ENCODE data around the gene SLC6A16. TPM values are rescaled to one million over a fixed set of nuclear protein-coding genes. Genes with fewer than 3 reads are reported as not detected.
"Not testable (repeated sequence)": the region's sequence is repeated elsewhere in the genome, so short reads cannot be mapped to it uniquely, and the experiment has no call there.

SLC6A16 gene
- total RNA-seq, 1 donor from 2014 or later, result 3.5 TPM

DNA sequence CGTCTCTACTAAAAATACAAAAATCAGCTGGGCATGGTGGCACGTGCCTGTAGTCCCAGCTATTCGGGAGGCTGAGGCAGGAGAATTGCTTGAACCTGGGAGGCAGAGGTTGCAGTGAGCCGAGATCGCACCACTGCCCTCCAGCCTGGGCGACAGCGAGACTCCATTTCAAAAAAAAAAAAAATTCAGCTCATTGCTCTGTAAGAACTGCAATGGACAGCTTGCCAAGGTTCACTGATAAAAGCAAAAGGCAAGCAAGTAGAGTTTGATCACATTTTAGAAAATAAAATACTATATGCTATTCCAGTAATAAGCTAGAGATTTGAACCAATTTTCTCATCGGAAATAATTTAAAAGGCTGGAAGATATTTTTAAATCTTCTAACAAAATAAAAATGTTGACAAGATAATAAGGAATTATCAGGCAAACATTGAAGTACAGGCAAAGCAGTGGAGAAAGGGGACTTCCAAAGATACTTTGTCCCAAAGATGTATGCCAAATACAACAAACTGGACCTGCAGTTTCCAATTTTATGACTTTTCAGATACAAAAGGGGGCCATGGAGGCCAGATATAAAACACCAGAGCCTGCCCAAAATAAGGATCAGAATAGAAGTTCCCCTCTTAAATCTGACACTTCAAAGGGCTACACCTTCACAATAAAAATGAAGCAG is 29.6 kb downstream of the SLC6A16 start:
- Mint-ChIP-seq H3K9me3 (no peaks in the 10 kb centered on the region), H3K4me3 (no peak overlapping the region), H3K27me3 (no peaks in the 10 kb centered on the region), H3K27ac (no peak overlapping the region), H3K4me1 (ENCODE audit: unreplicated experiment) (no peaks in the 10 kb centered on the region), H3K36me3 (no peaks in the 10 kb centered on the region)
- no peak for DNase-seq (ENCODE audit: extremely low spot score, unreplicated experiment)
- TF ChIP-seq, protein P1, sequence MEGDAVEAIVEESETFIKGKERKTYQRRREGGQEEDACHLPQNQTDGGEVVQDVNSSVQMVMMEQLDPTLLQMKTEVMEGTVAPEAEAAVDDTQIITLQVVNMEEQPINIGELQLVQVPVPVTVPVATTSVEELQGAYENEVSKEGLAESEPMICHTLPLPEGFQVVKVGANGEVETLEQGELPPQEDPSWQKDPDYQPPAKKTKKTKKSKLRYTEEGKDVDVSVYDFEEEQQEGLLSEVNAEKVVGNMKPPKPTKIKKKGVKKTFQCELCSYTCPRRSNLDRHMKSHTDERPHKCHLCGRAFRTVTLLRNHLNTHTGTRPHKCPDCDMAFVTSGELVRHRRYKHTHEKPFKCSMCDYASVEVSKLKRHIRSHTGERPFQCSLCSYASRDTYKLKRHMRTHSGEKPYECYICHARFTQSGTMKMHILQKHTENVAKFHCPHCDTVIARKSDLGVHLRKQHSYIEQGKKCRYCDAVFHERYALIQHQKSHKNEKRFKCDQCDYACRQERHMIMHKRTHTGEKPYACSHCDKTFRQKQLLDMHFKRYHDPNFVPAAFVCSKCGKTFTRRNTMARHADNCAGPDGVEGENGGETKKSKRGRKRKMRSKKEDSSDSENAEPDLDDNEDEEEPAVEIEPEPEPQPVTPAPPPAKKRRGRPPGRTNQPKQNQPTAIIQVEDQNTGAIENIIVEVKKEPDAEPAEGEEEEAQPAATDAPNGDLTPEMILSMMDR (conservative IDR thresholded peaks at IDR 0.05), result no peak

GRCh38 chr19:49294401-49294800 is 30.6 kb downstream of the SLC6A16 start:
- no peaks in the 10 kb centered on the region for H3K4me1 Mint-ChIP-seq (ENCODE audit: unreplicated experiment)
- no peak overlapping the region for H3K27ac Mint-ChIP-seq
- no peaks in the 10 kb centered on the region for H3K9me3 Mint-ChIP-seq
- no peak overlapping the region for H3K4me3 Mint-ChIP-seq
- H3K27me3 Mint-ChIP-seq, result no peaks in the 10 kb centered on the region
- no peak for DNase-seq (ENCODE audit: extremely low spot score, unreplicated experiment)
- TF ChIP-seq, protein P1 (conservative IDR thresholded peaks at IDR 0.05), result no peak
- no peaks in the 10 kb centered on the region for H3K36me3 Mint-ChIP-seq

GRCh38 chr19:49290517-49290916 is 34.5 kb downstream of the SLC6A16 start:
- Mint-ChIP-seq H3K4me1 (ENCODE audit: unreplicated experiment) (no peaks in the 10 kb centered on the region), H3K4me3 (no peak overlapping the region), H3K36me3 (no peaks in the 10 kb centered on the region), H3K9me3 (peaks cover 9% of the 10 kb centered on the region), H3K27ac (no peak overlapping the region), H3K27me3 (peaks cover 2% of the 10 kb centered on the region)
- TF ChIP-seq, protein P1 (conservative IDR thresholded peaks at IDR 0.05), result no peak
- no peak for DNase-seq (ENCODE audit: extremely low spot score, unreplicated experiment)

DNA sequence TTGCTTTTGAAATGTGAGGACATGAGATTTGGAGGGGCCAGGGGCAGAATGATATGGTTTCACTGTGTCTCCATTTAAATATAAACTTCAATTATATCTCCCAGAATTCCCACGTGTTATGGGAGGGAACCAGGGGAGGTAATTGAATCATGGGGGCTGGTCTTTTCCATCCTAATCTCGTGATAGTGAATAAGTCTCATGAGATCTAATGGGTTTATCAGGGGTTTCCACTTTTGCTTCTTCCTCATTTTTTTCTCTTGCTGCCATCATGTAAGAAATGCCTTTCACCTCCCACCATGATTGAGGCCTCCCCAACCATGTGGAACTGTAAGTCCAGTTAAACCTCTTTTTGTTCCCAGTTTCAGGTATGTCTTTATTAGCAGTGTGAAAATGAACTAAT is 35.7 kb downstream of the SLC6A16 start:
- not testable (repeated sequence) for H3K27me3 Mint-ChIP-seq; H3K9me3 Mint-ChIP-seq; H3K4me1 Mint-ChIP-seq (ENCODE audit: unreplicated experiment); H3K4me3 Mint-ChIP-seq; H3K36me3 Mint-ChIP-seq; DNase-seq (ENCODE audit: extremely low spot score, unreplicated experiment); H3K27ac Mint-ChIP-seq

DNA sequence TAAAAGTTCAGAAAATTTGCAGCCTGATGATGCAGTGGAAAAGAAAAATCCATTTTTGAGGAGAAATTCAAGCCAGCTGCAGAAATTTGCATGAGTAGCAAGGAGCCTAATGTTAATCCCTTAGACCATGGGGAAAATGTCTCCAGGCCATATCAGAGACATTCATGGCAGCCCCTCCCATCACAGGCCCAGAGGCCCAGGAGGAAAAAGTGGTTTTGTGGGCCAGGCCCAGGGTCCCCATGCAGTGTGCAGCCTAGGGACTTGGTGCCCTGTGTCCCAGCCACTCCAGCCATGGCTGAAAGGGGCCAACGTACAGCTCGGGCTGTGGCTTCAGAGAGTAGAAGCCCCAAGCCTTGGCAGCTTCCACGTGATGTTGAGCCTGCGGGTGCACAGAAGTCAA is 36.8 kb downstream of the SLC6A16 start:
- not testable (repeated sequence) for H3K27ac Mint-ChIP-seq; H3K9me3 Mint-ChIP-seq; H3K4me3 Mint-ChIP-seq; H3K36me3 Mint-ChIP-seq; H3K27me3 Mint-ChIP-seq; H3K4me1 Mint-ChIP-seq (ENCODE audit: unreplicated experiment); DNase-seq (ENCODE audit: extremely low spot score, unreplicated experiment)

DNA sequence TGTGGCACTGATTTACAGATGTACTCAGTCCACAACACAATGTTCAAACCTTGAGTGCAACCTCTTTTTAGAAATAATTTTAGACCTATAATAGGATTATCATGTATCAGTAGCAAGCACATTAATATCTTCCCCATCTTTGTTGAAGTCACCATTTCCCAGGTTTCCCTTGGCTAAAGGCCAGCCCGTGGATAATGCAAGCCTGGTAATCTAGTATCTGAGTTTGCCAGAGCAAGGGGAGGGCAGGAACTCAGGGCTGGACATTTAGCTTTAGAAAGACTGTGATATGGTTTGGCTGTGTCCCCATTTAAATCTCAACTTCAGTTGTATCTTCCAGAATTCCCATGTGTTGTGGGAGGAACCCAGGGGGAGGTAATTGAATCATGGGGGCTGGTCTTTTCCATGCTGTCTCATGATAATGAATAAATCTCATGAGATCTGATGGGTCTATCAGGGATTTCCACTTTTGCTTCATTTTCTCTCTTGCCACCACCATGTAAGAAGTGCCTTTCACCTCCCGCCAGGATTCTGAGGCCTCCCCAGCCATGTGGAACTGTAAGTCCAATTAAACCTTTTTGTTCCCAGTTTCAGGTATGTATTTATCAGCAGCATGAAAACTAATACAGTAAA is 37.7 kb downstream of the SLC6A16 start:
- H3K27me3 Mint-ChIP-seq, result peaks cover 9% of the 10 kb centered on the region
- H3K4me3 Mint-ChIP-seq, result no peak overlapping the region
- TF ChIP-seq, protein P1 (conservative IDR thresholded peaks at IDR 0.05), result no peak
- no peaks in the 10 kb centered on the region for H3K36me3 Mint-ChIP-seq
- no peak for DNase-seq (ENCODE audit: extremely low spot score, unreplicated experiment)
- H3K9me3 Mint-ChIP-seq, result peaks cover 9% of the 10 kb centered on the region
- no peaks in the 10 kb centered on the region for H3K4me1 Mint-ChIP-seq (ENCODE audit: unreplicated experiment)
- H3K27ac Mint-ChIP-seq, result no peak overlapping the region

Measured in type B pancreatic cell (in vitro differentiated cells).